HG03064 (cell line): ENCODE results near the gene GRAMD1B.

Source experiments
- ATAC-seq: cut with Tn5 transposase; IDR thresholded peaks from one replicate; pipeline ENCODE4 v1.9.1; 2021; ENCODE audit warnings: low read depth; ENCODE audit not compliant: unreplicated experiment

GRAMD1B gene

DNA sequence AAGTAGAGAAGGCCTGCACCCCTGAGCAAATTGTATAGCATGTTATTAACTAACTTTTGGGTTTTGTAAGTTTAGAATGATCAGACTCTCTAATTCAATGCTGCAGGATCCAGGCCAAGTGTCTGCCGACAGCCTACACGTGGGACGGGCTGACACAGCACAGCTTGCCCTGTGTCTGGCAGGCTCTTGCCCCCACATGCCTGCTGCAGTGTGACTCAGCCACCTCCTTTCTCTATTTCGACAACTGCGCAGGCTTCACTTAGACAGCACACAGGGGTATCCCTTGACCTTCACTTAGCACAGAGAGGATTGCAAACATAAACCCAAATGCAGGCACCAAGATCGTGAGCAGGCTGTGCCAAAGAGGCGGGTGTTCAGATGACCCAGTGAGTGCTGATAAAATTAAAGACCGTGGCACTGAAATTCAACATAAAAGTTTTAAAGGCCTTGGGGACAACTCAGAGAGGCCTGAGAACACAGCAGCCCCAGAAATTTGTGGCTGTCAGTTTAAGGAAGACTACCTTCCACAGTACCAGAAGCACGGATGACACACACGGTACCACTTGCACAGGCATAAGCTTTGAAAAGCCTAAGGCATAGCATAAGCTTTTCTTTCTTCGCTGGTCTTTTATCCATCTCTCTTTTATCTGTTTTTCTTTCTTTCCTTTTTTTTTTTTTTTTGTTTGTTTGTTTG lies 186.6 kb downstream of the GRAMD1B start:
- no peak for ATAC-seq

DNA sequence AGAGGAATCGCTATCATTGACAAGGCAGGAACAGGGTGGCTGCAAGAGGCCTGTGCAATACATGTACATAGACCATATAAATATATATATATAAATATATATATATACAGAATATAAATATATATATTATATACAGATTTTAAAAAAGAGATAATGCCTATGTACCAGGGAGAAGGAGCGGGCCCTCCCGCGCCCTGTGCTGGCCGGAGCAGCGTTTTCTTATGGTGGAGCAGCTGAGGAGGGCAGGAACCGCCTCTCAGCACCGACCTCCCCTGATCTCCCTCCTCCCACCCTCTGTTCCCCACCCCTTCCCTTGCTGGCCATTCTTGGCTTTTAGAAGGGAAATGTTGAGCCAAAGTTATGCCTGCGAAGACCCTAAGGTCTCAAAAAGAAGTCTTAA lies 192.5 kb downstream of the GRAMD1B start:
- ATAC-seq, result no peak

DNA sequence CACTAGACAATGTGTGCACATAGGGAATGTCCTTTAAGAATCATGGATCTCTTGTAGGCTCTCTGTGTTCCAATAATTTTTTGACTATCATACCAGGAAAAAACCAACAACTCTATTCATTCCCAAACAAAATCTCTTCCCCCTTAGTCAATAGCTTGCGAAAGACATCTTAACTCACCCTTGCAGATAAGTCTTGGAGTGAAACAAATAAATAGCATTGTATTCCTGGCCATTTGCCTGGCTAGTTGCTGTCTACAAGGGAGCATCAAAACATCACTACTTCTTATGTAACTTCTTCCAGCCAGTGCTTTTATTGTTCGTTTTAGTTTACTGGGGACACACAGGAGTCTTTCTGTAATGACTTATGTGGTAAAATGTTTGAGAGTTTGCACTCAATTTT lies 194.9 kb downstream of the GRAMD1B start:
- no peak for ATAC-seq

- ATAC-seq, result no peak
Measured at GRCh38 chr11:123628936-123629683, 199.0 kb downstream of the GRAMD1B start.

DNA sequence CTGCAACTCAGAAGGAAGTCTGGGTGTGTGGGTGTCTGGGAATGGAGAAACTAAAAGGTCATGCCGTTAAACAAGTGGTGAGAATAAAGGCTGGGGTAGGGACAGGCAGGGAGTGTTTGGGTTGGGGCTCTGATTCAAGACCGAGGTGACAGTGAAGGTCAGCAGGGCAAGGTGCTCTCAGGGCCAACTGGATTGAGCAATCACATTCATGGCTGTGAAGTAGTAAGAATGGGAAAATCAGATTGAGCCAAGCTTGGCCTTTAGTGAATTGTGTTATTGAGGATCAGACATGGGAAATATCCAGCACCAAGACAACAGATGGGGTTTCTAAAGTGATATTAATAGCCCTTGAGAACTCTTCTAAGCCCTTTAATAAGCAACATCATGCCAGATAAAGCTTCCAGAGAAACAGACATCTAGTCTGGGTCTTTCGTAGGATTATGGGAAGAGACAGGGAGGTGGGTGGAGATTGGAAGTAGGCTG lies 200.1 kb downstream of the GRAMD1B start:
- no peak for ATAC-seq

DNA sequence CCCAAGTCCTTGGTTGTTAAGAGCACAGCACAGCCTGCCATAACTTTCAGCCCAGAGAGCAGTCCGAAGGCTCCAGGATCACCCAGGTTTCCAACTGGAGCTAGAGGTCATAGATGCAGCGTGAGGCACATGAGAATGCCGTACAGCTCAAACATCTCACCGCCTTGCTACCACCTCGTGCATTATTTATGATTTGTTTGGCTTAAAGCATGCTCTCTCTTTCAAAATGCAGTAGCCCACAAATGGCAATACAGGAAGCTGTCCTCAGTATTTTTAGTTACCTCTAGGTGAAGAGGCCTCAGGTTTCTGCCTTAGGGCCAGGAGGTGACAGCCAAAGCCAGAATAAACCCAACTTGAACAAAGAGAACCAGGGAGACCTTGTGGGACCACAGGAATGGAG lies 210.0 kb downstream of the GRAMD1B start:
- ATAC-seq, result no peak

DNA sequence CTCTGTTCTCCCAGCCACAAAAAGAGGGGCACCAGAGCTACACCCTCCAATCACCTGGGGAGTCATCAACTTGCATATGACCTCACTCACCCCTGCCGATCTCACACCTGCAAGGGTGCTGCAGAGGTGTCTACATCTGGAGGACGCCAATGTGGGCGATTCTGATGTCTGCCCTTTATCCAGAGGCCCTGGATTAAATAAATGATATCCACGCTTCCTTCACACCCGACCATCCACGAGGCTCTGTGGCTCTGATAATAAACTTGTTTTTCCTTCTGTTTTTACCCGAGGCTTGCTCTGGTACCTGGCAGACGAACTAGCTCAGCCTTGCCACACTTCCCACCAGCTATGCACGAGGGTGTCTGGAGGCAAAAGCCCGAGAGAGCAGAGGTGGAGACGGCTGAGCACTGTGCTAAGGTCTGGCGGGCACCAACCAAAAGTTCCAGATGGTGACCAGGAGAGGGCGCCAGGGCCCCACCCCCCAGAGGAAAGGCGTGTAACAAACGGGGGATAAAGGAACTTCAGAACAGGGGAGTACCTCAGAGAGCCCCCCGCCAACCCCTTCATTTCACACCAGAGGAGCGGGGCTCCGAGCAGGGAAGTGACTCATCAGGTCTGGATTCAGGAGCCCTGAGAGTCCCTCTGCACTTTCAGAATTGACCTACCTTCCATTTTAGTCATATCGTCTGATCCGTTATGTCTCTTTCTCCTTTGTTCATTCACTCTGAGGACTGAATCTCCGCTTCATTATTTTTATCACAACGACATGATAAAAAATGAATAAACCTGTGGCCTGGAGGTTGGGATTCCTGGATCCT lies 210.8 kb downstream of the GRAMD1B start:
- ATAC-seq, result no peak

GRCh38 chr11:123641495-123641840 lies 211.4 kb downstream of the GRAMD1B start:
- ATAC-seq, result no peak

- no peak for ATAC-seq
Measured at GRCh38 chr11:123642435-123642834, 212.4 kb downstream of the GRAMD1B start.

DNA sequence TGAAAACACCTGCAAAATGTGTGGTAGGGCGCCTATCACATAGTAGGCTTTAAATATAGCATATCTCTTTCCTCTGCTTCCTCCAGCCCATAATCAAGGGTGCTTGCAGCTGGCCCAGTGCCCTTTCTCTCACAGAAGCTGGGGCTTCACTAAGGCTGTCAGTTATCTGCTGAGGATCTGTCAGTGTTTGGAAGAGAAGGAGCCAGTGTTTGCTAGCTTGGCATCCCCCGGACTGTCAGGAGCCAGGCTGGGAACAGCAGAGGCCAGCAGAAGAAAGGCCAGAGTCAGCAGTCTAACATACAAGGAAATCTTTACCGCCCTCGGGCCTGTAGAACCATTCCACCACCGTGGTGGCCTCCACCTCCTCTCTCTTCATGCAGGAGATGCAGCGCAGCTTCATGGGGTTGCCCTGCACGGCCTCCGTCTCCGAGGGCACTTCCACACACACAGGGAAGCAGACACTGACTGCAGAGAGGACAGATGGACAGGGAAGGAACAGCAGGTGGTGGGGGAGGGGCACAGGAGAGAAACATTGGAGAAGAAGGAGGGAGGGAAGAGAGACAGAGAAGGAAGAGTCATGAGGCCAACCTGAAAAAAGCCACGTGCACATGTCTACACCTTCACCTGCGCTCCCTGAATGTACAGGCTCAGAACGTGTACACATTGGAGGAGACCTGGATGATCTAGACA lies 215.4 kb downstream of the GRAMD1B start:
- no peak for ATAC-seq

DNA sequence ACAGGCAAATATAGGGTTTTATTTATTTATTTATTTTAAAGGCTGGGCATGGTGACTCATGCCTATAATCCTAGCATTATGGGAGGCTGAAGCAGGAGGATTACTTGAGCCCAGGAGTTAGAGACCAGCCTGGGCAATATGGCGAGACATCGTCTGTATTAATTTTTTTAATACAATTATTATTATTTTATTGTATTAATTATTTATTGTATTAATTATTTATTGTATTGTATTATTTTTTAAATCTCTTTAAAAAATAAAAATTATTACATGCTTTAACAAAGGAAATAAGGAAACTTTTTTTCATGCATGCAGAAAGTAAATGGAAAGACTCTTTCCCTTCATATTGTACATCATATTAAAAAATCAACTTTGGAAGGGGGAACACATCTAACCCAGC lies 220.8 kb downstream of the GRAMD1B start:
- no peak for ATAC-seq

DNA sequence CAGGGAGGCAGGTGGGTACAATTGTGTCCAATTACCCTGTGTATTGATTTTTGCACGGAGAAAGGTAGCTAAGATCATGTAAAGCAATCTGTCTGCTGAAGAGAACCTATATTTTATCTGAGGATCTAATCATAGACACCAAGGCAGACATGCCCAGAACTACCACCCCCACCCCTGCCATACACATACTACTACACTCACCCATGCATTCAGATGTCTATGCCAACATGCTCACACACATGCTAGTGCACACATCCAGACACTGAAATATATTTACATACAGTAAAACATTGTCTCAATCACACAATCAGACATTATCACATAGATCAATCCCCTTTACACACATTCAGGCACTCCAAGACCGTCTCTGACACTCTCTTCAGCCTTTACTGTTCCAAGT lies 222.5 kb downstream of the GRAMD1B start:
- no peak for ATAC-seq

GRCh38 chr11:123653483-123653826 lies 223.4 kb downstream of the GRAMD1B start:
- no peak for ATAC-seq

DNA sequence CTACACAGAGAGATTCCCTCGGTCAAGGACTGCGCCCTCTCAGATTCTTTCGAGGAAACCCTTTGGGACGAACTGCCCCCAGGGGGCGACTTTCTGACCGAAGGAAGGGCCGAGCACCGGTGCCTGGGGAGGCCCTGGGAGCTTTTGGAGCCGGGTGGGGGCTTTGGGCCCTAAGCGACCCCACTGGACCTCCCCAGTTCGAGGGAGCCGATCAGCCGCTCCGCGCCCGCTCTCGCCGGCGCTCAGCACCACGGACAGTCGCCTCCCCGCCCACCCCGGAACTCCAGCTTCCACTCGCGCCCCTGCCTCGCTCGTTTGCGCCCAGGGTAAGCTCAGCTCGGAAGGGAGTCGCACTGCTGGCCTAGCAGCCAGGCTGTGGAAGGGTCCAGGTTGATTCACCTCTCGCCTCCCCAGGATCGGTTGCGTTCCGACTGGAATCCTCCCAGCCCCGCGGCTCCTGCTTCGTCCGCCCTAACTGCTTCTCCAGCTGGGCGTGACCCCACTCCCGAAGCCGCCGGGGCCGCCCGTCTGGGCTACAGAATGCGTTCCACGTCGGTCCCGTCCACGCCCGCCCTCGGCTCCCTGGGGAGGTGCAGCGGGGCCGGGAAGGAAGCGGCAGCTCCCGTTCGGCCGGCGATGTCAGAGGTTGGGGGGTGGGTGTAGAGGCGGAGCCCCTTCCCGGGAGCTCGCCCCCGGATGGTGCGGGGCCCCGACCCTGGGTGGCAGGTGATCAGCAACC lies 223.9 kb downstream of the GRAMD1B start:
- no peak for ATAC-seq

GRCh38 chr11:123654566-123655081 lies 224.6 kb downstream of the GRAMD1B start, which contains the start of gene SCN3B:
Gene SCN3B (minus strand): TSS chr11:123654624. CDS start chr11:123653801, 823 bp downstream.
- ATAC-seq, result no peak

DNA sequence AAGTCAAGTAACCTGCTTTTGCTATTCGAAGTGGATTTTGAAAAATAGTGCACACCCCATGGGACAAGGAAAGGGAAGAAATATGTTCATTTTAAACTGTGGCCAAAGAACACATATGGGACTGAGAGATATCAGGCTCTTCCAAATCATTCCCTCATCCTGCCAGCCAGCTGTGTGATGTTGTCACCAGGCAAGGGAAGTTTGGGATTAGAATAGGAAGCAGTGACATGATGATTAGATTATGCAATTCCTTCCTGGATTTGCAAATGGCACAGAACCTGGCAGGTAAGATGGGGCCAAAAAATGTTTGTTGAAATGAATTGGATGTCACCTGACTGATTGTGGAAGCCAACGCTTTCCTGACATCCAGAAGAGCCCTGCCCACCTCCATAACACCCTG lies 229.2 kb downstream of the GRAMD1B start:
- ATAC-seq, result no peak

DNA sequence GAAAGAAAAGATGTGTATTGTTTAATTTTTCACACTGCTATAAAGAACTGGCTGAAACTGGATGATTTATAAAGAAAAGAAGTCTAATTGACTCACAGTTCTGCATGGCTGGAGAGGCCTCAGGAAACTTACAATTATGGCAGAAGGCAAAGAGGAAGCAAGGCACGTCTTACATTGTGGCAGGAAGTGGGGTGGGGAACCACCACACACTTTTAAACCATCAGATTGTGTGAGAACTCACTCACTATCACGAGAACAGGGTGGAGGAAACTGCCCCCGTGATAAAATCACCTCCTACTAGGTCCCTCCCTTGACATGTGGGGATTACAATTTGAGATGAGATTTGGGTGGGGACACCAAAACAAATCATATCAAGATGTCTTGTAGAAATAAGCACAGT lies 229.9 kb downstream of the GRAMD1B start:
- peak; percentile 81 for ATAC-seq

GRCh38 chr11:123665306-123665705 lies 235.2 kb downstream of the GRAMD1B start:
- no peak for ATAC-seq

DNA sequence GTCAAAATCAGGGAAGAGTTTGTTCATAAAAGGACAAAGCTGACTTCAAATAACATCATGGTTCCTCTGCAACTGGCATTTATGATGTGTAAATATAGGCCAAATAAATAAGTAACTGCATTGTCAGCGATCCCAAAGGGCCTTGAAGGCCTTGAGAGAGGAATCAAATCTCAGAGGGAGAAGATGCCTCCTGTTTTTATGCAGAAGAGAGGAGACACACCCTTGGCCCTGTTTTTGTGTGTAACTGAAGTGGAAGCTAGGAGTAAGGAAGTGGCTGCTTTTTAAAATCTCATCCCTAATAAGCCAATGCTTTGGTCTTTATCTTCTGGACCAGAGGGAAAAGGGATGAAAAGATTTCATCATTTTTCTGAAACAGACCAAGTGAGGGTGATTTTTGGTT lies 240.0 kb downstream of the GRAMD1B start:
- ATAC-seq, result no peak

- no peak for ATAC-seq
Measured at GRCh38 chr11:123671534-123671933, 241.5 kb downstream of the GRAMD1B start.
